ENCODE measurements around the gene NSUN7.

The NSUN7 gene

GRCh38 chr4:40730091-40730679 is 19.6 kb upstream of the NSUN7 start:
- Histone ChIP-seq H4K20me1 (ENCODE audit: insufficient read depth, low read length) (no peaks in the 10 kb centered on the region), H3K9ac (ENCODE audit: low read length) (no peak overlapping the region), H3K79me2 (ENCODE audit: low read length) (no peaks in the 10 kb centered on the region), H3K36me3 (replicated peaks; ENCODE audit: low read depth, low read length) (no peaks in the 10 kb centered on the region), H3K4me2 (ENCODE audit: low read length) (no peak overlapping the region), H3K4me1 (ENCODE audit: low read length) (peaks cover 8% of the 10 kb centered on the region), H3K27me3 (ENCODE audit: low read depth, low read length) (peaks cover 15% of the 10 kb centered on the region; the same call in 1 of the 2 replicates), H3K4me3 (ENCODE audit: low read length) (no peak overlapping the region), H2AFZ (ENCODE audit: low read depth, low read length) (no peak overlapping the region), H3K27ac (ENCODE audit: low read length) (no peak overlapping the region), H3K9me3 (ENCODE audit: insufficient read depth, low read length) (no peaks in the 10 kb centered on the region)
- TF ChIP-seq CTCF (IDR thresholded peaks at IDR 0.05; ENCODE audit: low read depth, low read length), result no peak
- no peak for TF ChIP-seq EZH2phosphoT487 (IDR thresholded peaks at IDR 0.05; ENCODE audit: low read depth)

- no peaks in the 10 kb centered on the region for H4K20me1 ChIP-seq (ENCODE audit: insufficient read depth, low read length)
- H3K36me3 ChIP-seq (replicated peaks; ENCODE audit: low read depth, low read length), result no peaks in the 10 kb centered on the region
- H3K4me2 ChIP-seq (ENCODE audit: low read length), result no peak overlapping the region
- peaks cover 18% of the 10 kb centered on the region; the same call in 1 of the 2 replicates for H3K27me3 ChIP-seq (ENCODE audit: low read depth, low read length)
- no peak overlapping the region for H3K9ac ChIP-seq (ENCODE audit: low read length)
- no peaks in the 10 kb centered on the region for H3K9me3 ChIP-seq (ENCODE audit: insufficient read depth, low read length)
- no peak overlapping the region for H3K4me3 ChIP-seq (ENCODE audit: low read length)
- TF ChIP-seq CTCF (IDR thresholded peaks at IDR 0.05; ENCODE audit: low read depth, low read length) (no peak), EZH2phosphoT487 (IDR thresholded peaks at IDR 0.05; ENCODE audit: low read depth) (no peak)
- no peak overlapping the region for H3K27ac ChIP-seq (ENCODE audit: low read length)
- H3K4me1 ChIP-seq (ENCODE audit: low read length), result peaks cover 8% of the 10 kb centered on the region
- no peaks in the 10 kb centered on the region for H3K79me2 ChIP-seq (ENCODE audit: low read length)
- H2AFZ ChIP-seq (ENCODE audit: low read depth, low read length), result 0 out of 2 replicates have a peak overlapping the region, but pooled peaks have one; percentile 40
Measured at GRCh38 chr4:40731361-40731760, 18.4 kb upstream of the NSUN7 start.

GRCh38 chr4:40731792-40732245 is 17.9 kb upstream of the NSUN7 start:
- Histone ChIP-seq H3K36me3 (replicated peaks; ENCODE audit: low read depth, low read length) (no peaks in the 10 kb centered on the region), H3K79me2 (ENCODE audit: low read length) (no peaks in the 10 kb centered on the region), H3K27ac (ENCODE audit: low read length) (no peak overlapping the region), H3K4me1 (ENCODE audit: low read length) (peaks cover 8% of the 10 kb centered on the region), H3K4me2 (ENCODE audit: low read length) (no peak overlapping the region), H2AFZ (ENCODE audit: low read depth, low read length) (0 out of 2 replicates have a peak overlapping the region, but pooled peaks have one; percentile 40), H3K9me3 (ENCODE audit: insufficient read depth, low read length) (no peaks in the 10 kb centered on the region), H3K9ac (ENCODE audit: low read length) (no peak overlapping the region), H3K4me3 (ENCODE audit: low read length) (no peak overlapping the region), H4K20me1 (ENCODE audit: insufficient read depth, low read length) (no peaks in the 10 kb centered on the region), H3K27me3 (ENCODE audit: low read depth, low read length) (peaks cover 15% of the 10 kb centered on the region; the same call in 1 of the 2 replicates)
- TF ChIP-seq CTCF (IDR thresholded peaks at IDR 0.05; ENCODE audit: low read depth, low read length), result no peak
- TF ChIP-seq EZH2phosphoT487 (IDR thresholded peaks at IDR 0.05; ENCODE audit: low read depth), result no peak

- no peaks in the 10 kb centered on the region for H4K20me1 ChIP-seq (ENCODE audit: insufficient read depth, low read length)
- H2AFZ ChIP-seq (ENCODE audit: low read depth, low read length), result no peak overlapping the region
- H3K79me2 ChIP-seq (ENCODE audit: low read length), result no peaks in the 10 kb centered on the region
- peaks cover 8% of the 10 kb centered on the region for H3K4me1 ChIP-seq (ENCODE audit: low read length)
- no peaks in the 10 kb centered on the region for H3K9me3 ChIP-seq (ENCODE audit: insufficient read depth, low read length)
- H3K27me3 ChIP-seq (ENCODE audit: low read depth, low read length), result peaks cover 8% of the 10 kb centered on the region
- no peak overlapping the region for H3K27ac ChIP-seq (ENCODE audit: low read length)
- no peak overlapping the region for H3K4me3 ChIP-seq (ENCODE audit: low read length)
- H3K9ac ChIP-seq (ENCODE audit: low read length), result no peak overlapping the region
- TF ChIP-seq CTCF (IDR thresholded peaks at IDR 0.05; ENCODE audit: low read depth, low read length) (no peak), EZH2phosphoT487 (IDR thresholded peaks at IDR 0.05; ENCODE audit: low read depth) (no peak)
- H3K36me3 ChIP-seq (replicated peaks; ENCODE audit: low read depth, low read length), result no peaks in the 10 kb centered on the region
- no peak overlapping the region for H3K4me2 ChIP-seq (ENCODE audit: low read length)
Measured at GRCh38 chr4:40733752-40734151, 16.0 kb upstream of the NSUN7 start.

Measured in OCI-LY3 (cell line).